Measurements from ENCODE around the gene WDR3. TPM values are rescaled to one million over a fixed set of nuclear protein-coding genes. Genes with fewer than 3 reads are reported as not detected.

WDR3 gene
- total and polyA plus RNA-seq, 2 experiments from 2014 or later, result 26.2 to 38.7 TPM

DNA sequence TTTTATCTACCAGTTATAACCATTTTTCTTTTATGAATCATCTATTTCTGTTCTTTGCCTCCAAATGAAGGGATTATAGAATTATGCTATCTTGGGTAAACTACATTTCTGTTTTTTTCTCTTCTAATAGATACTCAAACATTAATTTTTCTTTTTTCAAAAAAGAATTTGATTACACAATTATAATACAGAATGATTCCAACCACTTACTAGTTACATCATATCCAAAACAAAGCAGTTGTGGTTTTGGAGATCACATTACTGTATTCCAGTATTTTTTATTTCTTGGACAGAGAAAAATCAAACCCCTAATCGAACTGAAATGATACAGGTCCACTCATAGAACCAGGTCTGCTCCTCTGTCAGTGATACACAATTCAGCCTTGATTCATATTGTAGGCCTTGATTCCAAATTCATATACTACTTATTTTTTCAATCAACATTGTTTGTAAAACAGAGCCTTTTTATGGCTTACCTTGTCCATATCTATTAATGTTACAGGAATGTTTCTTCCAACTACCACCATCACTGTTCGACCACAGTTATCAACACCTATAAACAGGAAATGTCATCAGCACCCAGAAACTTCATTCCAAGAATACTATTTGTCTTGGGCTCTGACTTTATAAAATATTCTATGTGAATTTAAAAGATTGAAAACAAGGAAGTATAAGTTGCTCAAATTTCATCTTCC, 43.3 kb upstream of the WDR3 start:
- Histone ChIP-seq H3K27me3 (ENCODE audit: insufficient read depth) (no peaks in the 10 kb centered on the region), H4K20me1 (replicated peaks; ENCODE audit: insufficient read depth) (no peaks in the 10 kb centered on the region; the same call in 1 of the 2 replicates), H3K9me2 (ENCODE audit: insufficient read depth) (no peaks in the 10 kb centered on the region), H3K4me3 (no peak overlapping the region), H3K79me2 (replicated peaks; ENCODE audit: insufficient read depth) (no peaks in the 10 kb centered on the region), H3K4me2 (no peak overlapping the region), H3K36me3 (ENCODE audit: insufficient read depth) (no peaks in the 10 kb centered on the region), H2AFZ (no peak overlapping the region), H3K27ac (ENCODE audit: low read depth) (no peak overlapping the region), H3K4me1 (ENCODE audit: insufficient read depth) (no peaks in the 10 kb centered on the region), H3F3A (replicated peaks; ENCODE audit: low read depth) (no peaks in the 10 kb centered on the region)
- Mint-ChIP-seq H3K27me3 (ENCODE audit: insufficient read depth, low read depth, poor library complexity) (no peaks in the 10 kb centered on the region), H3K27ac (no peak overlapping the region), H3K9me3 (no peaks in the 10 kb centered on the region), H3K4me3 (no peak overlapping the region), H3K36me3 (ENCODE audit: low read depth) (no peaks in the 10 kb centered on the region), H3K4me1 (no peaks in the 10 kb centered on the region)
- no peak for ATAC-seq
- DNase-seq (ENCODE audit: low spot score), result no peak
- TF ChIP-seq, protein P1, sequence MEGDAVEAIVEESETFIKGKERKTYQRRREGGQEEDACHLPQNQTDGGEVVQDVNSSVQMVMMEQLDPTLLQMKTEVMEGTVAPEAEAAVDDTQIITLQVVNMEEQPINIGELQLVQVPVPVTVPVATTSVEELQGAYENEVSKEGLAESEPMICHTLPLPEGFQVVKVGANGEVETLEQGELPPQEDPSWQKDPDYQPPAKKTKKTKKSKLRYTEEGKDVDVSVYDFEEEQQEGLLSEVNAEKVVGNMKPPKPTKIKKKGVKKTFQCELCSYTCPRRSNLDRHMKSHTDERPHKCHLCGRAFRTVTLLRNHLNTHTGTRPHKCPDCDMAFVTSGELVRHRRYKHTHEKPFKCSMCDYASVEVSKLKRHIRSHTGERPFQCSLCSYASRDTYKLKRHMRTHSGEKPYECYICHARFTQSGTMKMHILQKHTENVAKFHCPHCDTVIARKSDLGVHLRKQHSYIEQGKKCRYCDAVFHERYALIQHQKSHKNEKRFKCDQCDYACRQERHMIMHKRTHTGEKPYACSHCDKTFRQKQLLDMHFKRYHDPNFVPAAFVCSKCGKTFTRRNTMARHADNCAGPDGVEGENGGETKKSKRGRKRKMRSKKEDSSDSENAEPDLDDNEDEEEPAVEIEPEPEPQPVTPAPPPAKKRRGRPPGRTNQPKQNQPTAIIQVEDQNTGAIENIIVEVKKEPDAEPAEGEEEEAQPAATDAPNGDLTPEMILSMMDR (conservative IDR thresholded peaks at IDR 0.05; ENCODE audit: low read depth in 2 of 2), result no peak
- TF ChIP-seq EZH2phosphoT487 (IDR thresholded peaks at IDR 0.05; ENCODE audit: unreplicated experiment) (no peak), ETS1 (IDR thresholded peaks at IDR 0.05) (no peak), ZNF331 (CRISPR knock-in tag; IDR thresholded peaks at IDR 0.05; ENCODE audit: low read depth) (no peak), NANOG (IDR thresholded peaks at IDR 0.05; ENCODE audit: borderline replicate concordance) (no peak), POLR2AphosphoS5 (IDR thresholded peaks at IDR 0.05; ENCODE audit: low read depth) (no peak), STAT1 (IDR thresholded peaks at IDR 0.05; ENCODE audit: unreplicated experiment) (no peak), ZNF462 (CRISPR knock-in tag; IDR thresholded peaks at IDR 0.05) (no peak)

All from GM23338 (cell line).